ENCODE results near the gene FRMD4B. TPM values are rescaled to one million over a fixed set of nuclear protein-coding genes. Genes with fewer than 3 reads are reported as not detected.

FRMD4B gene
- total RNA-seq, 3 donors from 2014 or later (not counting 1 experiment from before 2014, with no cell fraction given) = 8.5 to 19.8 (median 9.4) TPM

DNA sequence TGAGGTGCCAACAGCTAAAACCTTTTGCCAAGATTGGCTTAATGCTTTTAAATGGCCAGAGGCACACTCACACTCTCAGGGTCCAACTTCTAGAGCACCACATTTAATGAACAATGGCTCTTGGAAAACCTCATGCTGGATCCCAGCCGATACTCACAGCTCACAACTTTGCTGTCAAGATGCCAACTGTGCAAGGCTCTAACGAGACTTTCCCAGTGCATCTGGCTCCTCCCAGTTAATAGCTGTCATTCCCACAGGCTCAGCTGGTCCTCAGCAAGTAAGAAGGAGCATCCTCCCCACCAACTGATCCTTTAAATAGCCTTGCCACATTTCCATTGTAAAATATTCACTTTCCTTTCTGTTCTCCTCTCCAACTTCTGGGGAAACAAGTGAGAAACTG, 20.3 kb upstream of the FRMD4B start:
- intact Hi-C loops (cut with micrococcal nuclease) = no loop called here
- Mint-ChIP-seq H3K4me1 (peaks cover 0 to 6% of the 10 kb centered on the region in 2 donors), H3K9me3 (peaks cover 4% of the 10 kb centered on the region in 2 donors), H3K4me3 (no peak overlapping the region), H3K27me3 (ENCODE audit: low read depth in 2 of 2) (no peaks in the 10 kb centered on the region), H3K36me3 (no peaks in the 10 kb centered on the region), H3K27ac (no peak overlapping the region)
- WGBS (ENCODE audit: insufficient coverage) = 79% methylated on average over 2 of the region's 2 CpGs
- DNase-seq (no peak), ATAC-seq (no peak)
- Histone ChIP-seq H3K9me3 (ENCODE audit: control insufficient read depth, insufficient read depth, low read length) (no peaks in the 10 kb centered on the region), H3K4me3 (ENCODE audit: low read length) (no peak overlapping the region), H3K27me3 (ENCODE audit: control insufficient read depth, insufficient read depth, low read length) (no peaks in the 10 kb centered on the region), H3K27ac (ENCODE audit: low read length) (no peak overlapping the region), H3K4me1 (ENCODE audit: control insufficient read depth, insufficient read depth, low read length) (no peaks in the 10 kb centered on the region), H3K36me3 (ENCODE audit: control insufficient read depth, insufficient read depth, low read length) (no peaks in the 10 kb centered on the region)
- TF ChIP-seq, protein P1, sequence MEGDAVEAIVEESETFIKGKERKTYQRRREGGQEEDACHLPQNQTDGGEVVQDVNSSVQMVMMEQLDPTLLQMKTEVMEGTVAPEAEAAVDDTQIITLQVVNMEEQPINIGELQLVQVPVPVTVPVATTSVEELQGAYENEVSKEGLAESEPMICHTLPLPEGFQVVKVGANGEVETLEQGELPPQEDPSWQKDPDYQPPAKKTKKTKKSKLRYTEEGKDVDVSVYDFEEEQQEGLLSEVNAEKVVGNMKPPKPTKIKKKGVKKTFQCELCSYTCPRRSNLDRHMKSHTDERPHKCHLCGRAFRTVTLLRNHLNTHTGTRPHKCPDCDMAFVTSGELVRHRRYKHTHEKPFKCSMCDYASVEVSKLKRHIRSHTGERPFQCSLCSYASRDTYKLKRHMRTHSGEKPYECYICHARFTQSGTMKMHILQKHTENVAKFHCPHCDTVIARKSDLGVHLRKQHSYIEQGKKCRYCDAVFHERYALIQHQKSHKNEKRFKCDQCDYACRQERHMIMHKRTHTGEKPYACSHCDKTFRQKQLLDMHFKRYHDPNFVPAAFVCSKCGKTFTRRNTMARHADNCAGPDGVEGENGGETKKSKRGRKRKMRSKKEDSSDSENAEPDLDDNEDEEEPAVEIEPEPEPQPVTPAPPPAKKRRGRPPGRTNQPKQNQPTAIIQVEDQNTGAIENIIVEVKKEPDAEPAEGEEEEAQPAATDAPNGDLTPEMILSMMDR (IDR thresholded peaks at IDR 0.05) = no peak

DNA sequence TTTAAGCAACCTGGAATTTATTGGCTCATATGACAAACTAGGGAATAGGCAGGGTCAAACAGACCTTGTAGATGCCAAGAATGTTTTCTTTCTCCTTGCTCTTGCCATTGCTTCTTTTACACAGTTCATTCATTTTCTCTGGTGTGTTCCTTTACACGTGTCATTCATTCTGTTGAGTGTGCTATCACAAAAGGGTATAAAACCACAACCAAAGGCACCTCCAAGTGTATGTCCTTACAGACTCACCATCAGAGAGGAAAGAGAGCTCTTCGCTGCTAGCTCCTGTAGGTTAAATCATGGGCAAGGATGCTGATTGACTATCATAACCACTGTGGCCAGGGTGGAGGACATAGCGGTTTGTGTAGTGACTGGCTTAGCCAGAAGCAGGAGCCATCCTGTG, 19.2 kb upstream of the FRMD4B start:
- peaks cover 4% of the 10 kb centered on the region in 2 donors for H3K9me3 Mint-ChIP-seq
- no peaks in the 10 kb centered on the region for H3K27me3 Mint-ChIP-seq (ENCODE audit: low read depth in 2 of 2)
- no peak overlapping the region for H3K4me3 Mint-ChIP-seq
- Histone ChIP-seq H3K9me3 (ENCODE audit: control insufficient read depth, insufficient read depth, low read length) (no peaks in the 10 kb centered on the region), H3K27me3 (ENCODE audit: control insufficient read depth, insufficient read depth, low read length) (no peaks in the 10 kb centered on the region), H3K27ac (ENCODE audit: low read length) (no peak overlapping the region), H3K36me3 (ENCODE audit: control insufficient read depth, insufficient read depth, low read length) (no peaks in the 10 kb centered on the region), H3K4me1 (ENCODE audit: control insufficient read depth, insufficient read depth, low read length) (no peaks in the 10 kb centered on the region), H3K4me3 (ENCODE audit: low read length) (no peak overlapping the region)
- ATAC-seq (no peak), DNase-seq (no peak)
- intact Hi-C loops (cut with micrococcal nuclease) = no loop called here
- H3K4me1 Mint-ChIP-seq = peaks cover 0 to 2% of the 10 kb centered on the region in 2 donors
- H3K27ac Mint-ChIP-seq = no peak overlapping the region
- H3K36me3 Mint-ChIP-seq = no peaks in the 10 kb centered on the region
- TF ChIP-seq, protein P1 (IDR thresholded peaks at IDR 0.05) = no peak
- 84% methylated on average over 3 of the region's 3 CpGs for WGBS (ENCODE audit: insufficient coverage)

DNA sequence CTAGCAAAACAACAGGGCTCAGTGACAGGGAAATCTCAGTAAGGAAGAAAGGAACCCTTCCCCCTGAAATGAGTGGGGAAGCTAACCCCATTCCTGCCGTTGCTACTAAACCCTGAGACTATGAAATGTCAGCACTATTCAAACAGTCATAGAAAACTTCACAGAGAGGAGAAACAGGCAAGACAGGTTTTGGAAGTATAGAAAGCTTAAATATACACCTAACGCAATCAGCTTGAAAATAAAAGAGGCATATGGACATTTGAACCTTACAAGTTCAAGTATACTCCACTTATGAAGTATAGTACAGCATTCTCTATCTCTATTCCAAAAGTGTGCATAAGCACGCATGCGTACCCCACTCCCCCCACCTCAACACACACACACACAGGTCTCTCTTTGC, 17.6 kb upstream of the FRMD4B start:
- H3K9me3 ChIP-seq (ENCODE audit: control insufficient read depth, insufficient read depth, low read length) = no peaks in the 10 kb centered on the region
- no peaks in the 10 kb centered on the region for H3K27me3 ChIP-seq (ENCODE audit: control insufficient read depth, insufficient read depth, low read length)
- H3K9me3 Mint-ChIP-seq = peaks cover 4% of the 10 kb centered on the region in 2 donors
- H3K27ac ChIP-seq (ENCODE audit: low read length) = no peak overlapping the region
- H3K4me1 ChIP-seq (ENCODE audit: control insufficient read depth, insufficient read depth, low read length) = no peaks in the 10 kb centered on the region
- H3K27ac Mint-ChIP-seq = no peak overlapping the region
- no peak for ATAC-seq
- no peak for DNase-seq
- no peaks in the 10 kb centered on the region for H3K4me1 Mint-ChIP-seq
- no peak overlapping the region for H3K4me3 ChIP-seq (ENCODE audit: low read length)
- peaks cover 0 to 8% of the 10 kb centered on the region in 2 donors for H3K27me3 Mint-ChIP-seq (ENCODE audit: low read depth in 2 of 2)
- TF ChIP-seq, protein P1 (IDR thresholded peaks at IDR 0.05) = no peak
- H3K4me3 Mint-ChIP-seq = no peak overlapping the region
- WGBS (ENCODE audit: insufficient coverage) = 96% methylated on average over 3 of the region's 4 CpGs
- no peaks in the 10 kb centered on the region for H3K36me3 Mint-ChIP-seq
- intact Hi-C loops (cut with micrococcal nuclease) = no loop called here
- H3K36me3 ChIP-seq (ENCODE audit: control insufficient read depth, insufficient read depth, low read length) = no peaks in the 10 kb centered on the region

DNA sequence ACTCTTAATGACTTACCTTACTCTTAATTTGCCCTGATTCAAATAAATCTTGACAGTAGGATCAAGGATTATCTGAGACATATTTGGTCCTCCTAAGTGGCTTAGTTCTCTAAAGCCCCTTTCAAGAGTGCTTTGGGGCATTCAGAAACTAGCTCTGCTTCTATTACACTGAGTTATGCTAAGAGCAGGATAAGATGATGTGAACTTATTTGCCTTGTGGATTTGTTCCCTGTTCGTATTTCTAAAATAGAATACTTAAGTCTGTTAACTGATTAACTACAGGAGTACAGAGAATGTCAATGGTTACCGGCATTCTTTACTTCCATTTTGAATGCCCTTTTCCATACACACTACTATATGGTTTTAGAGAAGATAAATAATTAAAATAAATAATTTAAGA, 14.8 kb upstream of the FRMD4B start:
- H3K4me3 Mint-ChIP-seq = no peak overlapping the region
- H3K27ac Mint-ChIP-seq = no peak overlapping the region
- DNase-seq (no peak), ATAC-seq (no peak)
- no peaks in the 10 kb centered on the region for H3K27me3 ChIP-seq (ENCODE audit: control insufficient read depth, insufficient read depth, low read length)
- no peaks in the 10 kb centered on the region for H3K9me3 ChIP-seq (ENCODE audit: control insufficient read depth, insufficient read depth, low read length)
- no peaks in the 10 kb centered on the region for H3K4me1 Mint-ChIP-seq
- no peaks in the 10 kb centered on the region for H3K36me3 ChIP-seq (ENCODE audit: control insufficient read depth, insufficient read depth, low read length)
- H3K4me3 ChIP-seq (ENCODE audit: low read length) = no peak overlapping the region
- H3K4me1 ChIP-seq (ENCODE audit: control insufficient read depth, insufficient read depth, low read length) = no peaks in the 10 kb centered on the region
- intact Hi-C loops (cut with micrococcal nuclease) = no loop called here
- H3K27me3 Mint-ChIP-seq (ENCODE audit: low read depth in 2 of 2) = peaks cover 0 to 17% of the 10 kb centered on the region in 2 donors
- TF ChIP-seq, protein P1 (IDR thresholded peaks at IDR 0.05) = no peak
- H3K9me3 Mint-ChIP-seq = peaks cover 4% of the 10 kb centered on the region in 2 donors
- H3K27ac ChIP-seq (ENCODE audit: low read length) = no peak overlapping the region
- no CpG with 5 or more reads among the region's 2 CpGs for WGBS (ENCODE audit: insufficient coverage)
- no peaks in the 10 kb centered on the region for H3K36me3 Mint-ChIP-seq

Data from natural killer cell (primary cell).